Fibroblast of skin of right biceps (primary cell): ENCODE data around the gene NPB.

Experiments
- DNase-seq: peaks from one replicate; pipeline ENCODE4 v3.0.0-alpha.2; 2013

Gene NPB

GRCh38 chr17:81900181-81900820, 1.7 kb upstream of the NPB start:
- no peak for DNase-seq

GRCh38 chr17:81901167-81902022, 643 bp upstream of the NPB start:
- DNase-seq: no peak

GRCh38 chr17:81902653-81903414, 796 bp downstream of the NPB start:
- DNase-seq: no peak

- DNase-seq: no peak
Measured at GRCh38 chr17:81903415-81903831, 1.4 kb downstream of the NPB start.

- DNase-seq: no peak
Measured at GRCh38 chr17:81903896-81904599, 2.0 kb downstream of the NPB start.

- no peak for DNase-seq
Measured at GRCh38 chr17:81904600-81905423, 2.8 kb downstream of the NPB start.

- DNase-seq: no peak
Measured at GRCh38 chr17:81905424-81905875, 3.4 kb downstream of the NPB start.

GRCh38 chr17:81905993-81906392, 4.0 kb downstream of the NPB start:
- no peak for DNase-seq

GRCh38 chr17:81906476-81907218, 4.6 kb downstream of the NPB start:
- no peak for DNase-seq

- no peak for DNase-seq
Measured at GRCh38 chr17:81907219-81908145, 5.4 kb downstream of the NPB start.

GRCh38 chr17:81908793-81909192, 6.8 kb downstream of the NPB start:
- no peak for DNase-seq

- no peak for DNase-seq
Measured at GRCh38 chr17:81909231-81909630, 7.2 kb downstream of the NPB start.

GRCh38 chr17:81909966-81910839, 8.2 kb downstream of the NPB start:
- no peak for DNase-seq

GRCh38 chr17:81910840-81911276, 8.8 kb downstream of the NPB start:
- DNase-seq: no peak

GRCh38 chr17:81911277-81911961, 9.4 kb downstream of the NPB start, which contains the start of gene PCYT2:
TSS of gene PCYT2 (minus strand) at chr17:81911399. CDS start at chr17:81911355, 44 bp downstream.
- peak; percentile 87 for DNase-seq

- DNase-seq: no peak
Measured at GRCh38 chr17:81911969-81912368, 9.9 kb downstream of the NPB start.

GRCh38 chr17:81912441-81913309, 10.6 kb downstream of the NPB start:
- DNase-seq: no peak
